H1 (cell line): ENCODE data around the gene SYPL1. TPM values are rescaled to one million over a fixed set of nuclear protein-coding genes. Genes with fewer than 3 reads are reported as not detected.

Experiments
- ASH2L ChIP-seq: fragments of 200-600, 300-600 bp; sonication (generic); IDR thresholded peaks from one replicate; pipeline ENCODE4 v1.7.1; 2017; ENCODE audit warnings: low read length
- BACH1 ChIP-seq: IDR thresholded peaks from 2 replicates; pipeline ENCODE4 v1.6.1; 2012; ENCODE audit warnings: low read length, improper control_type of control experiment
- BCL11A ChIP-seq, 2 experiments: IDR thresholded peaks; one replicate each; pipeline ENCODE4 v1.6.1; 2011; ENCODE audit warnings: low read depth in 2 of 2, low read length in 2 of 2, mild to moderate bottlenecking in 2 of 2
- CHD7 ChIP-seq: fragments of 300-600 bp; sonication (generic); IDR thresholded peaks from 2 replicates; pipeline ENCODE4 v1.7.1; 2012; ENCODE audit warnings: low read length, moderate library complexity, mild to moderate bottlenecking, inconsistent platforms; ENCODE audit not compliant: insufficient replicate concordance
- CTBP2 ChIP-seq: IDR thresholded peaks from 2 replicates; pipeline ENCODE4 v1.7.0; 2011; ENCODE audit warnings: borderline replicate concordance, mild to moderate bottlenecking, moderate library complexity, mixed read lengths, low read length; ENCODE audit not compliant: insufficient read depth, insufficient read length
- EP300 ChIP-seq, 2 experiments: IDR thresholded peaks; 1 replicate in 1 of 2; 2 replicates in 1 of 2; pipeline ENCODE4 v1.6.1; 2011 to 2012; ENCODE audit warnings: low read depth in 2 of 2, low read length in 2 of 2, mild to moderate bottlenecking in 2 of 2, borderline replicate concordance in 1 of 2, inconsistent platforms in 1 of 2, moderate library complexity in 1 of 2
- NANOG ChIP-seq: IDR thresholded peaks from 2 replicates; pipeline ENCODE4 v1.6.1; 2011; ENCODE audit warnings: low read length, low read depth, mild to moderate bottlenecking, inconsistent platforms; ENCODE audit not compliant: insufficient read depth, poor library complexity, severe bottlenecking
- SAP30 ChIP-seq: fragments of 300-600 bp; sonication (generic); IDR thresholded peaks from 2 replicates; pipeline ENCODE4 v1.7.1; 2012; ENCODE audit warnings: low read length, moderate library complexity, mild to moderate bottlenecking, inconsistent platforms; ENCODE audit not compliant: insufficient read depth, insufficient replicate concordance
- ZNF274 ChIP-seq: IDR thresholded peaks from 2 replicates; pipeline ENCODE4 v1.7.0; 2012; ENCODE audit warnings: low read length, borderline replicate concordance; ENCODE audit errors: extremely low read depth
- polyA plus RNA-seq, 7 experiments: library from polyadenylated mRNA; depleted of rRNA in 3 of 7; stranded (reverse) in 5 of 7; unstranded in 2 of 7; fragments of >200 nt in 5 of 7; fragments of 200-250 nt in 2 of 7; gene quantifications; 1 replicate in 5 of 7; 2 replicates in 1 of 7; 4 replicates in 1 of 7; pipeline versions ENCODE4 v1.2.1 to v1.2.3, GENCODE V29; 2011 to 2013; ENCODE audit warnings: missing spikeins in 2 of 7, mixed read lengths in 2 of 7
- total RNA-seq: library from RNA; stranded (reverse); fragmentation: NEBNext Ultra II Directional; extraction: Animal tissue kit (Norgen Biotek cat#: 25700); gene quantifications from 2 replicates; pipeline ENCODE4 v1.2.1, GENCODE V29; 2021

Gene SYPL1
- total and polyA plus RNA-seq, 2 of the 8 experiments (the other 6 are each of a cell fraction or from before 2014, with no cell fraction given), result 44.9 to 57.7 TPM

GRCh38 chr7:106047818-106048705 lies 64.0 kb downstream of the SYPL1 start (continued):
- TF ChIP-seq CHD7 (no peak), SAP30 (no peak), BCL11A (IDR thresholded peaks at IDR 0.05; ENCODE audit: low read depth in 2 of 2, low read length in 2 of 2) (no peak), NANOG (no peak), CTBP2 (no peak), BACH1 (no peak), ZNF274 (no peak), EP300 (IDR thresholded peaks at IDR 0.05; ENCODE audit: borderline replicate concordance in 1 of 2, low read depth in 2 of 2, low read length in 2 of 2) (no peak), ASH2L (no peak)
